Measurements from ENCODE around the gene CYB5R2. TPM values are rescaled to one million over a fixed set of nuclear protein-coding genes. Genes with fewer than 3 reads are reported as not detected.

The CYB5R2 gene
- total and polyA plus RNA-seq, 2 donors (not counting 1 experiment from before 2014, with no cell fraction given), result 16.2 to 22.5 TPM

GRCh38 chr11:7668911-7669310, 4.4 kb downstream of the CYB5R2 start:
- no peak overlapping the region for H3K4me2 ChIP-seq (ENCODE audit: extremely low read depth, insufficient read depth, low read length)

GRCh38 chr11:7668464-7668863, 4.8 kb downstream of the CYB5R2 start:
- Histone ChIP-seq H3K4me3 (replicated peaks in 1 of 4; ENCODE audit: control extremely low read depth in 1 of 4, insufficient read depth in 1 of 4, low read depth in 3 of 4, low read length in 4 of 4) (no peak overlapping the region), H3K27me3 (ENCODE audit: control insufficient read depth, insufficient read depth, low read length) (no peaks in the 10 kb centered on the region), H2AFZ (ENCODE audit: low read length) (no peak overlapping the region), H4K20me1 (ENCODE audit: control insufficient read depth, extremely low read depth, insufficient read depth, low read length) (no peaks in the 10 kb centered on the region), H3K9me3 (ENCODE audit: control insufficient read depth, insufficient read depth, low read depth, low read length) (no peaks in the 10 kb centered on the region), H3K79me2 (ENCODE audit: control insufficient read depth, insufficient read depth, low read length) (no peaks in the 10 kb centered on the region), H3K4me2 (ENCODE audit: extremely low read depth, insufficient read depth, low read length) (no peak overlapping the region), H3K4me1 (ENCODE audit: control insufficient read depth, extremely low read depth, insufficient read depth, low read length) (no peaks in the 10 kb centered on the region), H3K9ac (ENCODE audit: insufficient read depth, low read length) (no peak overlapping the region), H3K36me3 (ENCODE audit: control insufficient read depth, insufficient read depth, low read length) (no peaks in the 10 kb centered on the region), H3K27ac (ENCODE audit: insufficient read depth, low read length) (no peak overlapping the region)
- DNase-seq (ENCODE audit: low read depth in 2 of 2), result no peak
- TF ChIP-seq EZH2 (IDR thresholded peaks at IDR 0.05; ENCODE audit: low read length, missing control alignments) (no peak), CTCF (conservative IDR thresholded peaks at IDR 0.05 in 1 of 2, IDR thresholded peaks at IDR 0.05 in 1 of 2; ENCODE audit: low read depth in 1 of 2, low read length in 2 of 2) (no peak)

More at GRCh38 chr11:7668911-7669310, 4.4 kb downstream of the CYB5R2 start:
- Histone ChIP-seq H3K27me3 (ENCODE audit: control insufficient read depth, insufficient read depth, low read length) (no peaks in the 10 kb centered on the region), H3K9me3 (ENCODE audit: control insufficient read depth, insufficient read depth, low read depth, low read length) (no peaks in the 10 kb centered on the region), H2AFZ (ENCODE audit: low read length) (no peak overlapping the region), H3K4me3 (replicated peaks in 1 of 4; ENCODE audit: control extremely low read depth in 1 of 4, insufficient read depth in 1 of 4, low read depth in 3 of 4, low read length in 4 of 4) (no peak overlapping the region), H3K4me1 (ENCODE audit: control insufficient read depth, extremely low read depth, insufficient read depth, low read length) (no peaks in the 10 kb centered on the region), H3K9ac (ENCODE audit: insufficient read depth, low read length) (no peak overlapping the region), H3K27ac (ENCODE audit: insufficient read depth, low read length) (no peak overlapping the region), H3K79me2 (ENCODE audit: control insufficient read depth, insufficient read depth, low read length) (no peaks in the 10 kb centered on the region), H3K36me3 (ENCODE audit: control insufficient read depth, insufficient read depth, low read length) (no peaks in the 10 kb centered on the region), H4K20me1 (ENCODE audit: control insufficient read depth, extremely low read depth, insufficient read depth, low read length) (no peaks in the 10 kb centered on the region)
- DNase-seq (ENCODE audit: low read depth in 2 of 2), result no peak
- TF ChIP-seq EZH2 (IDR thresholded peaks at IDR 0.05; ENCODE audit: low read length, missing control alignments), result no peak
- TF ChIP-seq CTCF (conservative IDR thresholded peaks at IDR 0.05 in 1 of 2, IDR thresholded peaks at IDR 0.05 in 1 of 2; ENCODE audit: low read depth in 1 of 2, low read length in 2 of 2), result no peak

GRCh38 chr11:7667460-7667859, 5.8 kb downstream of the CYB5R2 start:
- Histone ChIP-seq H3K9me3 (ENCODE audit: control insufficient read depth, insufficient read depth, low read depth, low read length) (no peaks in the 10 kb centered on the region), H4K20me1 (ENCODE audit: control insufficient read depth, extremely low read depth, insufficient read depth, low read length) (no peaks in the 10 kb centered on the region), H3K4me1 (ENCODE audit: control insufficient read depth, extremely low read depth, insufficient read depth, low read length) (no peaks in the 10 kb centered on the region), H2AFZ (ENCODE audit: low read length) (no peak overlapping the region), H3K4me3 (replicated peaks in 1 of 4; ENCODE audit: control extremely low read depth in 1 of 4, insufficient read depth in 1 of 4, low read depth in 3 of 4, low read length in 4 of 4) (no peak overlapping the region), H3K27me3 (ENCODE audit: control insufficient read depth, insufficient read depth, low read length) (no peaks in the 10 kb centered on the region), H3K79me2 (ENCODE audit: control insufficient read depth, insufficient read depth, low read length) (no peaks in the 10 kb centered on the region), H3K4me2 (ENCODE audit: extremely low read depth, insufficient read depth, low read length) (no peak overlapping the region), H3K9ac (ENCODE audit: insufficient read depth, low read length) (no peak overlapping the region), H3K36me3 (ENCODE audit: control insufficient read depth, insufficient read depth, low read length) (no peaks in the 10 kb centered on the region), H3K27ac (ENCODE audit: insufficient read depth, low read length) (no peak overlapping the region)
- no peak for DNase-seq (ENCODE audit: low read depth in 2 of 2)
- TF ChIP-seq CTCF (conservative IDR thresholded peaks at IDR 0.05 in 1 of 2, IDR thresholded peaks at IDR 0.05 in 1 of 2; ENCODE audit: low read depth in 1 of 2, low read length in 2 of 2), result no peak
- TF ChIP-seq EZH2 (IDR thresholded peaks at IDR 0.05; ENCODE audit: low read length, missing control alignments), result no peak

Data from fibroblast of lung (primary cell).